Gastrocnemius medialis (tissue), 4 donors: ENCODE measurements around the gene RNASEH2A.

Experiments used
- POLR2A ChIP-seq, 2 donors: fragments of 450-650 bp; IDR thresholded peaks; one replicate each; pipeline ENCODE4 v1.6.1; 2017; ENCODE audit warnings: antibody characterized with exemption in 2 of 2, mild to moderate bottlenecking in 2 of 2, moderate library complexity in 2 of 2
- TF ChIP-seq, protein P1 (sequence below), 5 experiments: fragments of 450-650 bp in 3 of 5; fragments of 200-600 bp in 2 of 5; sonication (generic) in 2 of 5; IDR thresholded peaks in 4 of 5; conservative IDR thresholded peaks in 1 of 5; 1 replicate in 4 of 5; 2 replicates in 1 of 5; pipeline ENCODE4 v1.5.1; 2016 to 2019; ENCODE audit warnings: antibody characterized with exemption in 5 of 5, mild to moderate bottlenecking in 3 of 5, moderate library complexity in 3 of 5

- TF ChIP-seq POLR2A (IDR thresholded peaks at IDR 0.05) = no peak
- TF ChIP-seq, protein P1, sequence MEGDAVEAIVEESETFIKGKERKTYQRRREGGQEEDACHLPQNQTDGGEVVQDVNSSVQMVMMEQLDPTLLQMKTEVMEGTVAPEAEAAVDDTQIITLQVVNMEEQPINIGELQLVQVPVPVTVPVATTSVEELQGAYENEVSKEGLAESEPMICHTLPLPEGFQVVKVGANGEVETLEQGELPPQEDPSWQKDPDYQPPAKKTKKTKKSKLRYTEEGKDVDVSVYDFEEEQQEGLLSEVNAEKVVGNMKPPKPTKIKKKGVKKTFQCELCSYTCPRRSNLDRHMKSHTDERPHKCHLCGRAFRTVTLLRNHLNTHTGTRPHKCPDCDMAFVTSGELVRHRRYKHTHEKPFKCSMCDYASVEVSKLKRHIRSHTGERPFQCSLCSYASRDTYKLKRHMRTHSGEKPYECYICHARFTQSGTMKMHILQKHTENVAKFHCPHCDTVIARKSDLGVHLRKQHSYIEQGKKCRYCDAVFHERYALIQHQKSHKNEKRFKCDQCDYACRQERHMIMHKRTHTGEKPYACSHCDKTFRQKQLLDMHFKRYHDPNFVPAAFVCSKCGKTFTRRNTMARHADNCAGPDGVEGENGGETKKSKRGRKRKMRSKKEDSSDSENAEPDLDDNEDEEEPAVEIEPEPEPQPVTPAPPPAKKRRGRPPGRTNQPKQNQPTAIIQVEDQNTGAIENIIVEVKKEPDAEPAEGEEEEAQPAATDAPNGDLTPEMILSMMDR (IDR thresholded peaks at IDR 0.05 in 4 of 5, conservative IDR thresholded peaks at IDR 0.05 in 1 of 5) = no peak
Measured at GRCh38 chr19:12764698-12765097, 41.7 kb upstream of the RNASEH2A start.
